Measurements from ENCODE around the gene RAC2. TPM values are rescaled to one million over a fixed set of nuclear protein-coding genes. Genes with fewer than 3 reads are reported as not detected.

Gene RAC2
- total RNA-seq, 1 donor from 2014 or later: not detected

DNA sequence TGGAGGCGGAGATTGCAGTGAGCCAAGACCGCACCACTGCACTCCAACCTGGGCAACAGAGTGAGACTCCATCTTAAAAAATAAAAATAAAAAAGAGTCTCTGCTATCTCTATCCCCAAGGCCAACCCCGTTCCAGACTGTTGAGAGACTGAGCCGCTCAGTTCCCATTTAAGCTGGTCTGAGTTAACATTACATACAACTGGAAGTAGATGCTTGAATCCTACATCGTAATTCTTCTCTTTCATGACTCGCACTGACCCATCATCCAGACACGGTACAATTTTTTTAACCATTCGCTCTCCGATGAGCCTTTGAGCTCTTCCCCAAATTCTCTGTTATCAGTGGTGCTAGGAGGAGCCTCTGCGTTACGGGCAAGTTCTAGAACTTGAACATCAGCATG lies 33.3 kb upstream of the RAC2 start:
- Mint-ChIP-seq H3K27me3 (ENCODE audit: unreplicated experiment) (no peaks in the 10 kb centered on the region), H3K36me3 (ENCODE audit: unreplicated experiment) (peaks cover 6% of the 10 kb centered on the region), H3K9me3 (ENCODE audit: unreplicated experiment) (peaks cover 4% of the 10 kb centered on the region), H3K4me3 (ENCODE audit: unreplicated experiment) (no peak overlapping the region), H3K4me1 (ENCODE audit: low read depth, unreplicated experiment) (peaks cover 3% of the 10 kb centered on the region), H3K27ac (ENCODE audit: unreplicated experiment) (no peak overlapping the region)
- TF ChIP-seq, protein P1, sequence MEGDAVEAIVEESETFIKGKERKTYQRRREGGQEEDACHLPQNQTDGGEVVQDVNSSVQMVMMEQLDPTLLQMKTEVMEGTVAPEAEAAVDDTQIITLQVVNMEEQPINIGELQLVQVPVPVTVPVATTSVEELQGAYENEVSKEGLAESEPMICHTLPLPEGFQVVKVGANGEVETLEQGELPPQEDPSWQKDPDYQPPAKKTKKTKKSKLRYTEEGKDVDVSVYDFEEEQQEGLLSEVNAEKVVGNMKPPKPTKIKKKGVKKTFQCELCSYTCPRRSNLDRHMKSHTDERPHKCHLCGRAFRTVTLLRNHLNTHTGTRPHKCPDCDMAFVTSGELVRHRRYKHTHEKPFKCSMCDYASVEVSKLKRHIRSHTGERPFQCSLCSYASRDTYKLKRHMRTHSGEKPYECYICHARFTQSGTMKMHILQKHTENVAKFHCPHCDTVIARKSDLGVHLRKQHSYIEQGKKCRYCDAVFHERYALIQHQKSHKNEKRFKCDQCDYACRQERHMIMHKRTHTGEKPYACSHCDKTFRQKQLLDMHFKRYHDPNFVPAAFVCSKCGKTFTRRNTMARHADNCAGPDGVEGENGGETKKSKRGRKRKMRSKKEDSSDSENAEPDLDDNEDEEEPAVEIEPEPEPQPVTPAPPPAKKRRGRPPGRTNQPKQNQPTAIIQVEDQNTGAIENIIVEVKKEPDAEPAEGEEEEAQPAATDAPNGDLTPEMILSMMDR (IDR thresholded peaks at IDR 0.05; ENCODE audit: partially characterized antibody, unreplicated experiment): no peak
- DNase-seq: no peak

DNA sequence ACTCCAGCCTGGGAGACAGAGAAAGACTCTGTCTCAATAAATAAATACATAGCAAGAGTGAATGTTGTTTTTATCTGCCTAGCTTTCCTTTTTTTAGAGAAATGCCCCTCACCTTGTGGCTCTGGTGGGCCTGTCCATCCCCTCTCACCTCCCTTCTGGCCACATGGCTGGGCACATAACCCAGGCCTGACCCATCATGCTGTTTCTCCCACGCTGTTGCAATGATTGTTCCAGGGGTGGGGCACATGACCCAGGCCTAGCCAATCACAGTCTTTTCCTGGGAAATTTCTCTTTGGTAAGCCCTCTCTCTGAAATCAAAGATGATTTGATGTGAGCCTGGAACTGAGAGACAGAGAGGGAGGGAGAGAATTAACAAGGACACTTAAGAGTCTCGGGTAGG lies 32.7 kb upstream of the RAC2 start:
- DNase-seq: no peak
- TF ChIP-seq, protein P1 (IDR thresholded peaks at IDR 0.05; ENCODE audit: partially characterized antibody, unreplicated experiment): no peak
- Mint-ChIP-seq H3K27ac (ENCODE audit: unreplicated experiment) (no peak overlapping the region), H3K36me3 (ENCODE audit: unreplicated experiment) (peaks cover 6% of the 10 kb centered on the region), H3K4me1 (ENCODE audit: low read depth, unreplicated experiment) (peaks cover 3% of the 10 kb centered on the region), H3K4me3 (ENCODE audit: unreplicated experiment) (no peak overlapping the region), H3K9me3 (ENCODE audit: unreplicated experiment) (peaks cover 4% of the 10 kb centered on the region), H3K27me3 (ENCODE audit: unreplicated experiment) (no peaks in the 10 kb centered on the region)

DNA sequence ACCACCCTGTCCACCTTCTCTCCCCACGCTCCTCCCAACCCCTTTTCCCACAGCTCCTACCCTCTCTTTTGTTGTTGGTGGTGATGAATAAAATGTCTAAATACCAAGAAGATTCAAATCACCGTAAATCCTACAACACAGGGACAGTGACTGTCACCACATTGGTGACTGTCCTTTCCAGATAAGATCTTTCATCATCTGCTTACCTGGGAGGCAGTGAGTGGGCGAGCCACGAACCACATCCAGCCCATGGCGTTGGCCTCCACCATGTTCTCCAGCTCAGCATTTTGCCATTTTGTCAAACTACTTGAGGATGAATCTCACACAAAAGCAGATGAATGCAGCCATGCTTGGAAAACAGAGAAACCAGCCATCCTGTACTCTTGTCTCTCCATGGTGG lies 31.6 kb upstream of the RAC2 start:
- no peaks in the 10 kb centered on the region for H3K27me3 Mint-ChIP-seq (ENCODE audit: unreplicated experiment)
- H3K27ac Mint-ChIP-seq (ENCODE audit: unreplicated experiment): no peak overlapping the region
- TF ChIP-seq, protein P1 (IDR thresholded peaks at IDR 0.05; ENCODE audit: partially characterized antibody, unreplicated experiment): no peak
- H3K4me1 Mint-ChIP-seq (ENCODE audit: low read depth, unreplicated experiment): peaks cover 3% of the 10 kb centered on the region
- peaks cover 4% of the 10 kb centered on the region for H3K9me3 Mint-ChIP-seq (ENCODE audit: unreplicated experiment)
- DNase-seq: no peak
- H3K4me3 Mint-ChIP-seq (ENCODE audit: unreplicated experiment): no peak overlapping the region
- no peaks in the 10 kb centered on the region for H3K36me3 Mint-ChIP-seq (ENCODE audit: unreplicated experiment)

DNA sequence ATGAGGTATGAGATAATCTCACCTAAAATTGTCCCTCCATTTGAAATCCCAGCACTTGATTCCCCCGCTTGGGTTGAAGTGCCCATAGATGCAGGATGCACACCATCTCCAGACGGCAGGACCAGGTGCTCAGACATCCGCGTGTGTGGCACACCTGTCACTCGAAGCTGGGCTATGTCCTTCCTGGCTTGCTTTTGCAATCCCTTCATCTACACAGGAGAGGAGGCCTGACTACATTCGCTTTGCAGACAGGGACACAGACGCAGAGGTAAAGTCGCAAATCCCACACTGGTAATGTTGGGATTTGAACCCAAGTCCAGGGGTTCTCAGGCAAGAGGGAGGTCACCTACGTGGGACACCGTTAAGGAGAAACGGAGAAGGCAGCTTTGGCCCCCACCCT lies 31.1 kb upstream of the RAC2 start:
- TF ChIP-seq, protein P1 (IDR thresholded peaks at IDR 0.05; ENCODE audit: partially characterized antibody, unreplicated experiment): no peak
- Mint-ChIP-seq H3K4me3 (ENCODE audit: unreplicated experiment) (no peak overlapping the region), H3K36me3 (ENCODE audit: unreplicated experiment) (no peaks in the 10 kb centered on the region), H3K27ac (ENCODE audit: unreplicated experiment) (no peak overlapping the region), H3K4me1 (ENCODE audit: low read depth, unreplicated experiment) (peaks cover 5% of the 10 kb centered on the region), H3K9me3 (ENCODE audit: unreplicated experiment) (peaks cover 4% of the 10 kb centered on the region), H3K27me3 (ENCODE audit: unreplicated experiment) (no peaks in the 10 kb centered on the region)
- no peak for DNase-seq

DNA sequence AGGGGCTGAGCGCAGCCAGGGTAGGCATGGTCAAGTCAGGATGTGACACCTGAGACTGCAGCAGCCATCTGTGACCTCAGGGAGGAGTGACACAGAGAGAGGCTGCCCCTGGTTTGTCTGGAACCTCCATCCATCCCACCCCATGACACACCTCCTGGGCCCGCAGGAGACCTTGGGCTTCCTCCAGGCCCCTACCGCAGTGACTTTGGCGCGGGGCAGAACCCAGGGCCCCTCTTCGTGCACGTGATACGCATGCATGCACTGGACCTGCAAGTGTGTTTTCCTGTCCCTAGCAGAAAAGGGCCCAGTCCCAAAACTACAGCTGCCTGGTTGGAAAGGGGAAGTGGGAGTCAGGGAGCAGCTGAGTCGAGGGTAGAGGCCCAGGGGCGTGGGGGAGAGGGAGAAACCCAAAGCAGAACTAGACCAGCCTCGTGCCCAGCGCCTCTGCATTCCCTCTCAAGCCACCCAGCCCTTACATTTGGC lies 30.4 kb upstream of the RAC2 start:
- TF ChIP-seq, protein P1 (IDR thresholded peaks at IDR 0.05; ENCODE audit: partially characterized antibody, unreplicated experiment): no peak
- no peak for DNase-seq
- H3K36me3 Mint-ChIP-seq (ENCODE audit: unreplicated experiment): no peaks in the 10 kb centered on the region
- peaks cover 5% of the 10 kb centered on the region for H3K4me1 Mint-ChIP-seq (ENCODE audit: low read depth, unreplicated experiment)
- no peak overlapping the region for H3K4me3 Mint-ChIP-seq (ENCODE audit: unreplicated experiment)
- H3K27ac Mint-ChIP-seq (ENCODE audit: unreplicated experiment): no peak overlapping the region
- H3K27me3 Mint-ChIP-seq (ENCODE audit: unreplicated experiment): no peaks in the 10 kb centered on the region
- H3K9me3 Mint-ChIP-seq (ENCODE audit: unreplicated experiment): peaks cover 4% of the 10 kb centered on the region
